Fibroblast of mammary gland (primary cell): ENCODE measurements around the gene EXT2.

Source experiments
- DNase-seq: peaks from one replicate; pipeline ENCODE4 v3.0.0-alpha.2; 2010; ENCODE audit warnings: low read depth
- H3K4me3 ChIP-seq: 2 replicates; pipeline ENCODE4 v1.5.1; 2011; ENCODE audit warnings: low read depth, mild to moderate bottlenecking, low read length, moderate library complexity; ENCODE audit not compliant: control insufficient read depth
- TF ChIP-seq, protein P1 (sequence below): conservative IDR thresholded peaks from 2 replicates; pipeline ENCODE4 v1.5.1; 2011; ENCODE audit warnings: low read depth, low read length, inconsistent platforms; ENCODE audit not compliant: control insufficient read depth, insufficient read depth

EXT2 gene

GRCh38 chr11:44221992-44222391 lies 126.5 kb downstream of the EXT2 start:
- TF ChIP-seq, protein P1, sequence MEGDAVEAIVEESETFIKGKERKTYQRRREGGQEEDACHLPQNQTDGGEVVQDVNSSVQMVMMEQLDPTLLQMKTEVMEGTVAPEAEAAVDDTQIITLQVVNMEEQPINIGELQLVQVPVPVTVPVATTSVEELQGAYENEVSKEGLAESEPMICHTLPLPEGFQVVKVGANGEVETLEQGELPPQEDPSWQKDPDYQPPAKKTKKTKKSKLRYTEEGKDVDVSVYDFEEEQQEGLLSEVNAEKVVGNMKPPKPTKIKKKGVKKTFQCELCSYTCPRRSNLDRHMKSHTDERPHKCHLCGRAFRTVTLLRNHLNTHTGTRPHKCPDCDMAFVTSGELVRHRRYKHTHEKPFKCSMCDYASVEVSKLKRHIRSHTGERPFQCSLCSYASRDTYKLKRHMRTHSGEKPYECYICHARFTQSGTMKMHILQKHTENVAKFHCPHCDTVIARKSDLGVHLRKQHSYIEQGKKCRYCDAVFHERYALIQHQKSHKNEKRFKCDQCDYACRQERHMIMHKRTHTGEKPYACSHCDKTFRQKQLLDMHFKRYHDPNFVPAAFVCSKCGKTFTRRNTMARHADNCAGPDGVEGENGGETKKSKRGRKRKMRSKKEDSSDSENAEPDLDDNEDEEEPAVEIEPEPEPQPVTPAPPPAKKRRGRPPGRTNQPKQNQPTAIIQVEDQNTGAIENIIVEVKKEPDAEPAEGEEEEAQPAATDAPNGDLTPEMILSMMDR, result no peak
- no peak overlapping the region for H3K4me3 ChIP-seq
- DNase-seq, result no peak

DNA sequence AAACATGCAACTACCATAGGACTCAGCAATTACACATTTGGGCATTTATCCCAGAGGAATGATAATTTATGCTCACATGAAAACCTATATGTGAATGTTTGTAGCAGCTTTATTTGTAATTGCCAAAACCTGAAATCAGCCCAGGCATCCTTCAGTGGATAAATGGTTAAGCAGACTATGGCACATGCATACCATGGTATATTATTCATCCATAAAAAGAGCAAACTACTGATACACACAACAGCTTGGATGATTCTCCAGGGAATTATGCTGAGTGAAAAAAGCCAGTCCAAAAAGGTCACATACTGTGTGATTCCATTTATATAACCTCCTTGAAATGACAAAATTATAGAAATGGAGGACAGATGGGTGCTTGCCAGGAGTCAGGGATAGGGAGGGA lies 127.8 kb downstream of the EXT2 start:
- H3K4me3 ChIP-seq, result no peak overlapping the region
- DNase-seq, result peak; percentile 66
- TF ChIP-seq, protein P1, result no peak

DNA sequence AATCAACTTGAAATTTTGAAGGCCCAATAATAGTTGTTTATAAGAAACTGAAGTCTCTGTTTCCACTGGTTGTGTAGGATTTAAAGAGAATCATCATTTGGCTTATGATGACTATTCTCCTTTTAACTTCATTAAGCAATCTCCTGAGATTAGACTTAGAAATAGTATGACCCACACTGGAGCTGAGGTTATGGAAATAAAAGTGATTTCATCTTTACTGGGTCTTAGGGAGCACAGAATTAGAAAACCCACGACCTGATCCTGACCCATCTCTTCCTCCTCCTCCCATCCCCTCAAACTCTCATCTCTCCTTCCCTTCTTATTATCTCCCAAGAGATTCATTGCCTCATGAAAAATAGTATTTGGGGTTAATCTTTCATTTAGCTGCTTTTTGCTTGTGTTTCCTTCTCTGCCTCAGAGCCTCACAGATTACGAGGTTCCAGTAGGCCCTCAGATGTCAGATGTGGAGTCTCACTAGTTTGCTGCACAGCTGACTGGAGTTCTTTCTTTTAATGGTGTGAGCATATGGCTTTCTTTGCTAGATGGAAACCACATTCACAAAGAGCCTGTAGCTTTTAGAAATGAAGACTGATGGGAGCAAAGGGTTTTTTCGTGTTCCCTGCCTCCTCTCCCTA lies 129.5 kb downstream of the EXT2 start:
- DNase-seq, result peak; percentile 58
- H3K4me3 ChIP-seq, result no peak overlapping the region
- TF ChIP-seq, protein P1, result no peak

GRCh38 chr11:44226490-44226889 lies 131.0 kb downstream of the EXT2 start:
- TF ChIP-seq, protein P1, result no peak
- DNase-seq, result no peak
- H3K4me3 ChIP-seq, result no peak overlapping the region

DNA sequence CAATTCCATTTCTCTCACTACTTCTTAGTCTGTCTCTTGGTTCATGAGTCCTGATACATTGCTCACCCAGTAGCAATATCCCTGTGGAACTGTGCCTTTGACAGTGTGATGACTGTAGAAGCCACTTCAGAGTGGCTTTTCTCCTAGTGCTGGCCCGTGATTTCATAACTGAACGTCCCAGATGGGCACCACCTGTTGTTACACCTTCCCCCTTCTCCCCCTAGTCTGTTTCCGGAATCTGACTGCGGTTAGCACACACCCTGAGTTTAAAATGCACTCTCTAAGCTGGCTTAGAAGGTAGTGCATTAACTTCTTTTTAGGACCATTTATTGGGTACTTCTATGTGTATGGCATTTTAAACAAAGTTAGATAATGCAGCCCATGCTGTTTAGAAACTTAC lies 131.5 kb downstream of the EXT2 start:
- no peak for DNase-seq
- no peak overlapping the region for H3K4me3 ChIP-seq
- TF ChIP-seq, protein P1, result no peak

- TF ChIP-seq, protein P1, result no peak
- no peak overlapping the region for H3K4me3 ChIP-seq
- no peak for DNase-seq
Measured at GRCh38 chr11:44228379-44228778, 132.9 kb downstream of the EXT2 start.

GRCh38 chr11:44229098-44229497 lies 133.6 kb downstream of the EXT2 start:
- TF ChIP-seq, protein P1, result no peak
- no peak for DNase-seq

More at GRCh38 chr11:44229098-44229497, 133.6 kb downstream of the EXT2 start:
- no peak overlapping the region for H3K4me3 ChIP-seq
